Upper lobe of right lung (tissue), 1 donor: ENCODE measurements around the gene FAM83F. TPM values are rescaled to one million over a fixed set of nuclear protein-coding genes. Genes with fewer than 3 reads are reported as not detected.
"Not testable (repeated sequence)": the region's sequence is repeated elsewhere in the genome, so short reads cannot be mapped to it uniquely, and the experiment has no call there.

Experiments used
- ATAC-seq: fragments of 200-7000 bp; cut with Tn5 transposase; one replicate; pipeline ENCODE4 v1.9.1; 2020; ENCODE audit warnings: mild to moderate bottlenecking, moderate library complexity
- DNase-seq: peaks from one replicate; pipeline ENCODE4 v3.0.0-alpha.2; 2020
- H3K27ac ChIP-seq: fragments of 200-600 bp; one replicate; pipeline ENCODE4 v1.8.0; 2022
- H3K27me3 ChIP-seq: fragments of 200-600 bp; one replicate; pipeline ENCODE4 v1.8.0; 2022; ENCODE audit warnings: mild to moderate bottlenecking
- H3K36me3 ChIP-seq: fragments of 200-600 bp; one replicate; pipeline ENCODE4 v1.8.0; 2022
- H3K4me1 ChIP-seq: fragments of 200-600 bp; one replicate; pipeline ENCODE4 v1.8.0; 2022
- H3K4me3 ChIP-seq: fragments of 200-600 bp; one replicate; pipeline ENCODE4 v1.8.0; 2022; ENCODE audit warnings: mild to moderate bottlenecking
- H3K9me3 ChIP-seq: fragments of 200-600 bp; one replicate; pipeline ENCODE4 v1.8.0; 2022
- intact Hi-C: fragments of 100-400 bp; cut with DNase I; formaldehyde crosslinking; loops from one replicate; pipeline ENCODE4 v1.11.0; 2022
- total RNA-seq: library from RNA; stranded (reverse); fragmentation: NEBNext Ultra II Directional; extraction: Animal tissue kit (Norgen Biotek cat#: 25700); gene quantifications from one replicate; pipeline ENCODE4 v1.2.1, GENCODE V29; 2021
- TF ChIP-seq, protein P1 (sequence below): fragments of 200-600 bp; IDR thresholded peaks from one replicate; pipeline ENCODE4 v1.8.0; 2022; ENCODE audit warnings: antibody characterized with exemption
- donor health status: DM: no; HTN: yes; CAD: no; lungs with severe emphysema.

The FAM83F gene
- total RNA-seq, 1 donor from 2014 or later = 0.35 TPM

DNA sequence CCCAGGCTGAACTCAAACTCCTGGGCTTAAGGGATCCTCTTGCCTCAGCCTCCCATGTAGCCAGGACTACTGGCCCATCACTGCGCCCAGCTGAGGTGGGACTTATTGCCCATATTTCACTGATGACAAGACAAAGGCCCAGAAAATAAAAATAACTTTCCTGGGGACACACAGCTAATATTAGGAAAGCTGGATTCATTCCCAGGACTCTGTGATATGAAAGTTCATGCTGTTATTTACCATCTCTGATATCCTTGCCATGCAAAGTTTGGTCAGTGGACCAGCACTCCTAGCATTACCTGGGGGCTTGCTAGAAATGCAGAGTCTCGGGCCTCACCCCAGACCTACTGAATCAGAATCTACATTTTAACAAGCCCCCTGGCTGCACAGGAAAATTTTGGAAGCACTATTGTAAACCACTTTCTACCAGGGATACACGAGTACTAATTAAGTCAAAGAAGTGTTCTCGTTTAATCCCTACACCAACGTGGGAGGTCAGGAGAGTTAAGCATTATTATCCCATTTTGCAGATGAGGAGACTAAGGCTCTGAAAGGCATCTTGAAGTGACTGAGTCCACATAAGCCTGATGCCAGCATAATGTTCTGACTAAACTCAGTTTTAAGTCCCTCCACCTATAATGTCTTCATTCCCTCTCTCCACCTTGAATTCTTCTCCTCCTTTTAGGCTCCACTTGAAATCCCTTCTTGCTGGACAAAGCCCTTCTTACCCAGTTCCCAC is 2.5 kb upstream of the FAM83F start:
- intact Hi-C loops = no loop called here
- no peak overlapping the region for H3K4me3 ChIP-seq
- no peak for DNase-seq
- H3K27ac ChIP-seq = no peak overlapping the region
- no peaks in the 10 kb centered on the region for H3K4me1 ChIP-seq
- H3K27me3 ChIP-seq = peaks cover 49% of the 10 kb centered on the region
- H3K36me3 ChIP-seq = no peaks in the 10 kb centered on the region
- ATAC-seq = no peak
- TF ChIP-seq, protein P1, sequence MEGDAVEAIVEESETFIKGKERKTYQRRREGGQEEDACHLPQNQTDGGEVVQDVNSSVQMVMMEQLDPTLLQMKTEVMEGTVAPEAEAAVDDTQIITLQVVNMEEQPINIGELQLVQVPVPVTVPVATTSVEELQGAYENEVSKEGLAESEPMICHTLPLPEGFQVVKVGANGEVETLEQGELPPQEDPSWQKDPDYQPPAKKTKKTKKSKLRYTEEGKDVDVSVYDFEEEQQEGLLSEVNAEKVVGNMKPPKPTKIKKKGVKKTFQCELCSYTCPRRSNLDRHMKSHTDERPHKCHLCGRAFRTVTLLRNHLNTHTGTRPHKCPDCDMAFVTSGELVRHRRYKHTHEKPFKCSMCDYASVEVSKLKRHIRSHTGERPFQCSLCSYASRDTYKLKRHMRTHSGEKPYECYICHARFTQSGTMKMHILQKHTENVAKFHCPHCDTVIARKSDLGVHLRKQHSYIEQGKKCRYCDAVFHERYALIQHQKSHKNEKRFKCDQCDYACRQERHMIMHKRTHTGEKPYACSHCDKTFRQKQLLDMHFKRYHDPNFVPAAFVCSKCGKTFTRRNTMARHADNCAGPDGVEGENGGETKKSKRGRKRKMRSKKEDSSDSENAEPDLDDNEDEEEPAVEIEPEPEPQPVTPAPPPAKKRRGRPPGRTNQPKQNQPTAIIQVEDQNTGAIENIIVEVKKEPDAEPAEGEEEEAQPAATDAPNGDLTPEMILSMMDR = no peak
- H3K9me3 ChIP-seq = no peaks in the 10 kb centered on the region

DNA sequence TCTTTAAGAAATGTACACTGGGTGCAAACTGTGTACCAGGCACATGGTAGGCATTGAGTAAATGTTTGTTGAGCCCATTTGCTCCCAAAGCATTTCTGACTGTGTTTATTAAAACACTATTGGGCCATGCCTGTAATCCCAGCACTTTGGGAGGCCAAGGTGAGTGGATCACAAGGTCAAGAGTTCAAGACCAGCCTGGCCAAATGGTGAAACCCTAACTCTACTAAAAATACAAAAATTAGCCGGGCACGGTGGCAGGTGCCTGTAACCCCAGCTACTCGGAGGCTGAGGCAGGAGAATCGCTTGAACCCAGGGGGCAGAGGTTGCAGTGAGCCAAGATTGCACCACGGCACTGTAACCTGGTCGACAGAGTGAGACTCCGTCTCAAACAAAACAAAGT is 1.9 kb upstream of the FAM83F start:
- H3K4me1 ChIP-seq, H3K36me3 ChIP-seq, DNase-seq, H3K27ac ChIP-seq, H3K4me3 ChIP-seq, intact Hi-C loops, H3K9me3 ChIP-seq, ATAC-seq: not testable (repeated sequence)
- peaks cover 49% of the 10 kb centered on the region for H3K27me3 ChIP-seq

DNA sequence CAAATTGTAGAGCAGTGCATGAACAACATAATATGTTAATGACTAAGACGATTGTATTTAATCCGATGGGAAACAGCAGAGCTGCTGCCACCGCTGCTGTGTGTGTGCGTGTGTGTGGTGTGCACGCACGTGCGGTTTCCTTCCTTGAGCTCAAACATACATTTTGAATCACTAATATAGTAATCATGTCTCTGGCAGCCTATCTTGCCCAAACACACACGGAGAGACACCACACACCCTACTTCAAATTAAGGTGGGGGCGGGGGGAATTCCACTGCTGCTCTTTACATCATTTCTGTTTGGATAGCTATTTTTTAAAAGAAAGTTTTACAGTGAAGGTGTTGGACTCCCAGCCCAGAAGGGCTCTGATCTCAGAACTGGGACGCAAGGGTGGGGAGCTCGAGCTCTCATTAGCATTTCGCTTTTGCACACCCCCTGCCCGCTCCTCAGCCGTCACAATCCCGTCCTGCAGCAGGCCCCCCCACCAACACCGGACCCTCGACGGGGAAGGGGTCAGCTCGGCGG is 651 bp upstream of the FAM83F start:
- TF ChIP-seq, protein P1 = no peak
- Histone ChIP-seq H3K4me3 (no peak overlapping the region), H3K9me3 (no peaks in the 10 kb centered on the region), H3K27ac (no peak overlapping the region), H3K27me3 (peaks cover 49% of the 10 kb centered on the region), H3K4me1 (no peaks in the 10 kb centered on the region), H3K36me3 (no peaks in the 10 kb centered on the region)
- intact Hi-C loops = no loop called here
- ATAC-seq (no peak), DNase-seq (no peak)

DNA sequence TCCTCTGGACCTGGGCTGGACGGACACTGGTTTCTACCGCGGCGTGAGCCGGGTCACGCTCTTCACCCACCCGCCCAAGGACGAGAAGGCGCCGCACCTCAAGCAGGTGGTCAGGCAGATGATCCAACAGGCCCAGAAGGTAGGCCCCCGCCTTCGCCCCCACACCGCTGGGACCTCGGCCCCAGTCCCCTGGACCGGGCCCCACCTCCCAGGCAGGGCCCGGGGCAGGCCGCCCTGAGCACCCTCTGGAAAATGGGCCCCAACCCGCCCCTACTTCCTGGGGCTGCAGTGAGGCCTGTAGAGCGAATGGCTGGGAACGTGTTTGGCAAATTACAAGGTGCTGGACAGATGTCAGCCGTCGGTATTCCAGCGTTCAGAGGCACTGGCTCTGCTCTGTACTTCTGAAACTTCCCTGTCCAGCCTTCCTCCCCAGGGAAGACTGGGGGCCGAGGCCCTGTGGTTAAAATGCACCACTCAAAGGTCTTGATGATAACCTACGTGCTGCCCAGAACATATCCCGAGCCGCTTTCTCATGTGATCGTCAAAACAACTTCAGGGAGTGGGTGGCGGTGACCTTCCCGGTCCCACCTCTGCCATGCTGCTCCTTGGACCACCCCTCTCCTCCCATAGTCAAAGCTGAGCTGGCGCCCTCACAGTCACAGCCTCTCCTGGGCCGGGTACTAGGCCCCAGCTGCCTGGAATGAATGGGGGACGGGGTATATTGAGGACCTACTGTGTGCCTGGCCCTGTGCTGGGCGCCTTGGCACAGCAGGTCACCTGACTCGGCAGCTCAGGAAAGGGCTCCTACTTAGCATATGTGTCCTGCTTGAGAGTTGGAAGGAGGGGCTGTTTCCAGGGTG is 869 bp downstream of the FAM83F start:
- H3K27me3 ChIP-seq = peaks cover 49% of the 10 kb centered on the region
- DNase-seq (no peak), ATAC-seq (no peak)
- no peaks in the 10 kb centered on the region for H3K36me3 ChIP-seq
- no peaks in the 10 kb centered on the region for H3K4me1 ChIP-seq
- no peak overlapping the region for H3K27ac ChIP-seq
- intact Hi-C loops = no loop called here
- peak overlapping the region; percentile 31 for H3K4me3 ChIP-seq
- TF ChIP-seq, protein P1 = no peak
- no peaks in the 10 kb centered on the region for H3K9me3 ChIP-seq

DNA sequence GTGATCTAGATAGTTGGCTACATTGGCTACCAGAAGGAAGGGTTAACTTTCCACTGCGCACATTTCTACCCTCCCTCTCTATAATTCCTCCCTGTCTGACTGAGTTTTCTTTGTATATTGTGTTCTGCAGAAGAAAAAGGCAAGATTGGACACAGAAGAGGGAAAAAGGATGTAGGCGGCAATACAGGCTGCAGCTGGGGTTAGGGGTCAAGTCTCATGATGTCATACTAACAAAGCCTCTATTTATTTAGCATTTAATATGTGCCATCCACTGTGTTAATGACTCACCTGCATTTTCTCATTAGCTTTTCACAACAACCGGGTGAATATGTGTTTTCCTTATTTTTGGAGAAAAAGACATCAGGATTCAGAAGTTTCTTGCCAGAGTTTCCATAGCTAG is 2.0 kb downstream of the FAM83F start:
- TF ChIP-seq, protein P1 = no peak
- Histone ChIP-seq H3K27ac (no peak overlapping the region), H3K36me3 (no peaks in the 10 kb centered on the region), H3K4me3 (no peak overlapping the region), H3K9me3 (no peaks in the 10 kb centered on the region), H3K27me3 (peaks cover 48% of the 10 kb centered on the region), H3K4me1 (no peaks in the 10 kb centered on the region)
- ATAC-seq = no peak
- intact Hi-C loops = no loop called here
- DNase-seq = no peak

DNA sequence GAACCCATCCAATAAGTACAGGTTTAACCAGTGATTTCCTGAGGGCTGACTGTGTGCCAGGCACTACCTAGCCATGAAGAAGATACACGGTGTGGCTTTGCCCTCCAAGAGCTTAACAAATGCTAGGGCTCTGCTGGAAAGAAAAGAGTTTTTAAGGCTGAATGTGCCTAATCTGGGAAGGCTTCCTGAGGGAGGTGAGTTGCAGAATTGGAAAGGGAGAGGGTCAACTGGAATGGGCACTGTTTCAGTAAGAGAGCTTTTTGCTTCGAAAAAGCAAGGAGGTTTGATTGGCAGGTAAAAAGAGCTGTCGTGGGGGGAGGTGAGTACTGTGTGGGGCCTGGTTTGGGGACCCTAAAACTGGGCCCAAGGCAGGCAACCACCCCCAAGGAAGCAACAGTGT is 2.7 kb downstream of the FAM83F start:
- TF ChIP-seq, protein P1 = no peak
- no peaks in the 10 kb centered on the region for H3K4me1 ChIP-seq
- intact Hi-C loops = no loop called here
- no peaks in the 10 kb centered on the region for H3K36me3 ChIP-seq
- H3K4me3 ChIP-seq = no peak overlapping the region
- no peak overlapping the region for H3K27ac ChIP-seq
- DNase-seq (no peak), ATAC-seq (no peak)
- H3K27me3 ChIP-seq = peaks cover 41% of the 10 kb centered on the region
- H3K9me3 ChIP-seq = no peaks in the 10 kb centered on the region
